ENCODE results near the gene CDK14. TPM values are rescaled to one million over a fixed set of nuclear protein-coding genes. Genes with fewer than 3 reads are reported as not detected.
"Not testable (repeated sequence)": the region's sequence is repeated elsewhere in the genome, so short reads cannot be mapped to it uniquely, and the experiment has no call there.

Gene CDK14
- polyA plus RNA-seq, 3 donors = 1.7 to 2.5 (median 2.1) TPM

DNA sequence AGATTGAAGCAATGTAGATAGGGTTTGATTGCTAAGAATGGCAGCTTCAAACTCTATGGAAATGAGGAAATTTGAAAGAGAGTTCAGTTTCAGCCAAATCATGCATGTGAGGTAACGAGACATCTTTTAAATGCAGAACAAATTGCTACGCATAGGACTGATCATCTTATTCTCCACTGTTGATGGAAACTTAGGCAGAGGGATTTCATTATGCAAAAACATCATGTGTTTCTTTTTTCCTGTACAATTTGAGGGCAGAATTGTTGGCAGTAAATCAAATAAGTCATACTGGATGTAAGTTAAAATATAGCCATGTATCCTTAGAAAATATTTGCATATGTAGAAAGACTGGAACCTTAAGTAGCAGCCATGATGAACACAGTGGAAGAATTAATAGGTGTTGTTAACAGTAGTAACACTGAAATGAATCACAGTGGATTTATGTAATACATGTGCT lies 327.4 kb downstream of the CDK14 start:
- Histone ChIP-seq H4K20me1 (ENCODE audit: insufficient read depth, low read length) (no peaks in the 10 kb centered on the region), H3K4me2 (replicated peaks; ENCODE audit: extremely low read depth, low read length, poor library complexity, severe bottlenecking) (no peak overlapping the region), H3K79me2 (ENCODE audit: insufficient read depth, low read length) (no peaks in the 10 kb centered on the region), H3K9ac (ENCODE audit: insufficient read depth, low read length, poor library complexity, severe bottlenecking) (no peak overlapping the region), H2AFZ (ENCODE audit: insufficient read depth, low read depth, low read length, poor library complexity, severe bottlenecking) (no peak overlapping the region), H3K9me3 (replicated peaks in 1 of 2; ENCODE audit: control insufficient read depth in 1 of 2, insufficient read depth in 1 of 2, low read length in 2 of 2) (no peaks in the 10 kb centered on the region), H3K27me3 (ENCODE audit: control insufficient read depth in 2 of 2, insufficient read depth in 2 of 2, low read length in 2 of 2) (no peaks in the 10 kb centered on the region), H3K4me1 (ENCODE audit: control insufficient read depth in 1 of 2, insufficient read depth in 2 of 2, low read length in 2 of 2) (no peaks in the 10 kb centered on the region), H3K27ac (ENCODE audit: low read depth in 1 of 2, low read length in 2 of 2) (no peak overlapping the region), H3K36me3 (replicated peaks in 1 of 2; ENCODE audit: control insufficient read depth in 1 of 2, insufficient read depth in 2 of 2, low read length in 2 of 2) (no peaks in the 10 kb centered on the region), H3K4me3 (replicated peaks in 1 of 3; ENCODE audit: low read depth in 2 of 3, low read length in 3 of 3) (no peak overlapping the region)
- no peak for DNase-seq
- H3K4me1 Mint-ChIP-seq = no peaks in the 10 kb centered on the region
- 90% methylated on average over 2 of the region's 2 CpGs for WGBS (ENCODE audit: insufficient coverage)
- H3K36me3 Mint-ChIP-seq = peaks cover 5 to 9% of the 10 kb centered on the region in 2 donors
- peaks cover 0 to 3% (median 0%) of the 10 kb centered on the region in 7 donors for H3K9me3 Mint-ChIP-seq
- no peak overlapping the region for H3K27ac Mint-ChIP-seq
- no peak for TF ChIP-seq CTCF (IDR thresholded peaks at IDR 0.05)
- no peaks in the 10 kb centered on the region for H3K27me3 Mint-ChIP-seq (ENCODE audit: low read depth in 3 of 3)
- intact Hi-C loops (cut with micrococcal nuclease) = no loop called here
- H3K4me3 Mint-ChIP-seq = no peak overlapping the region

DNA sequence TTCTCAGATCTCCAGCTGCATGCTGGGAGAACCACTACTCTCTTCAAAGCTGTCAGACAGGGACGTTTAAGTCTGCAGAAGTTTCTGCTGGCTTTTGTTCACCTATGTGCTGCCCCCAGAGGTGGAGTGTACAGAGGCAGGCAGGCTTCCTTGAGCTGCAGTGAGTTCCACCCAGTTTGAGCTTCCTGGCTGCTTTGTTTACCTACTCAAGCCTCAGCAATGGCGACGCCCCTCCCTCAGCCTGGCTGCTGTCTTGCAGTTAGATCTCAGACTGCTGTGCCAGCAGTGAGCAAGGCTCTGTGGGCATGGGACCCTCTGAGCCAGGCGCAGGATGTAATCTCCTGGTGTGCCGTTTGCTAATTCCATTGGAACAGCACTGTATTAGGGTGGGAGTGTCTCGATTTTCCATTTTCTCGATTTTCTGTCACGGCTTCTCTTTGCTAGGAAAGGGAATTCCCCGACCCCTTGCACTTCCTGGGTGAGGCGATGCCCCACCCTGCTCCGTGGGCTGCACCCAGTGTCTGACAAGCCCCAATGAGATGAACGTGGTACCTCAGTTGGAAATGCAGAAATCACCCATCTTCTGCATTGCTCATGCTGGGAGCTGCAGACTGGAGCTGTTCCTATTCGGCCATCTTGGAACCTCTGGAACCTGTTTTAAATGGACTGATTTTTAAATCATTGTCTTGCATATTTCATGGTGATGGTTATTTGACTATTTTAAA lies 332.7 kb downstream of the CDK14 start:
- H3K9me3 Mint-ChIP-seq; H3K4me1 Mint-ChIP-seq; H3K4me2 ChIP-seq (replicated peaks; ENCODE audit: extremely low read depth, low read length, poor library complexity, severe bottlenecking); H2AFZ ChIP-seq (ENCODE audit: insufficient read depth, low read depth, low read length, poor library complexity, severe bottlenecking); H3K9ac ChIP-seq (ENCODE audit: insufficient read depth, low read length, poor library complexity, severe bottlenecking); H3K79me2 ChIP-seq (ENCODE audit: insufficient read depth, low read length); DNase-seq; H3K27me3 ChIP-seq (ENCODE audit: control insufficient read depth in 2 of 2, insufficient read depth in 2 of 2, low read length in 2 of 2); H3K4me3 Mint-ChIP-seq; intact Hi-C loops (cut with micrococcal nuclease); H3K4me1 ChIP-seq (ENCODE audit: control insufficient read depth in 1 of 2, insufficient read depth in 2 of 2, low read length in 2 of 2); H3K27ac ChIP-seq (ENCODE audit: low read depth in 1 of 2, low read length in 2 of 2); H3K9me3 ChIP-seq (replicated peaks in 1 of 2; ENCODE audit: control insufficient read depth in 1 of 2, insufficient read depth in 1 of 2, low read length in 2 of 2); H4K20me1 ChIP-seq (ENCODE audit: insufficient read depth, low read length); H3K4me3 ChIP-seq (replicated peaks in 1 of 3; ENCODE audit: low read depth in 2 of 3, low read length in 3 of 3); H3K27me3 Mint-ChIP-seq (ENCODE audit: low read depth in 3 of 3); H3K36me3 ChIP-seq (replicated peaks in 1 of 2; ENCODE audit: control insufficient read depth in 1 of 2, insufficient read depth in 2 of 2, low read length in 2 of 2): not testable (repeated sequence)
- Mint-ChIP-seq H3K27ac (peak overlapping the region in 2 of 7 donors; percentile 63 to 64), H3K36me3 (peaks cover 2 to 10% of the 10 kb centered on the region in 2 donors)
- 97% methylated on average over 11 of the region's 13 CpGs for WGBS (ENCODE audit: insufficient coverage)
